LNCaP clone FGC (cell line): Measurements from ENCODE around the gene NAALADL2.

Experiments
- DNase-seq: peaks from one replicate; pipeline ENCODE4 v3.0.0-alpha.2; 2011; ENCODE audit warnings: low read depth
- H3K4me3 ChIP-seq: 2 replicates; pipeline ENCODE4 v1.5.1; 2011; ENCODE audit warnings: mild to moderate bottlenecking, low read depth, low read length, control low read depth
- CTCF ChIP-seq: IDR thresholded peaks from 2 replicates; pipeline ENCODE4 v1.5.1; 2012; ENCODE audit warnings: mild to moderate bottlenecking; ENCODE audit not compliant: control insufficient read depth, insufficient read depth; ENCODE audit errors: extremely low read depth

NAALADL2 gene

GRCh38 chr3:174826069-174826468 is 33.1 kb upstream of the NAALADL2 start:
- TF ChIP-seq CTCF = no peak
- no peak for DNase-seq
- no peak overlapping the region for H3K4me3 ChIP-seq

GRCh38 chr3:174844746-174845145 is 14.4 kb upstream of the NAALADL2 start:
- no peak overlapping the region for H3K4me3 ChIP-seq
- DNase-seq = no peak
- no peak for TF ChIP-seq CTCF

- H3K4me3 ChIP-seq = no peak overlapping the region
- TF ChIP-seq CTCF = no peak
- DNase-seq = no peak
Observed at GRCh38 chr3:174846055-174846454, 13.1 kb upstream of the NAALADL2 start.

GRCh38 chr3:174854987-174855386 is 4.1 kb upstream of the NAALADL2 start:
- DNase-seq = no peak
- no peak overlapping the region for H3K4me3 ChIP-seq
- no peak for TF ChIP-seq CTCF

GRCh38 chr3:174857301-174857700 is 1.8 kb upstream of the NAALADL2 start:
- TF ChIP-seq CTCF = no peak
- DNase-seq = no peak
- no peak overlapping the region for H3K4me3 ChIP-seq

GRCh38 chr3:174858353-174858752 is 781 bp upstream of the NAALADL2 start:
- no peak for TF ChIP-seq CTCF
- DNase-seq = no peak
- peak overlapping the region; percentile 65 for H3K4me3 ChIP-seq

- H3K4me3 ChIP-seq = peak overlapping the region; percentile 65
- DNase-seq = peak; percentile 82
- TF ChIP-seq CTCF = no peak
Observed at GRCh38 chr3:174859756-174860155, 622 bp downstream of the NAALADL2 start.
